Measurements from ENCODE around the gene GUCY1A1. TPM values are rescaled to one million over a fixed set of nuclear protein-coding genes. Genes with fewer than 3 reads are reported as not detected.
"Not testable (repeated sequence)": the region's sequence is repeated elsewhere in the genome, so short reads cannot be mapped to it uniquely, and the experiment has no call there.

GUCY1A1 gene
- total RNA-seq, 1 donor from 2014 or later: 49.1 TPM

GRCh38 chr4:155639704-155640523 lies 26.7 kb upstream of the GUCY1A1 start:
- H3K27ac Mint-ChIP-seq: no peak overlapping the region
- no peaks in the 10 kb centered on the region for H3K36me3 Mint-ChIP-seq
- peaks cover 12% of the 10 kb centered on the region for H3K9me3 Mint-ChIP-seq
- peaks cover 3% of the 10 kb centered on the region for H3K4me1 Mint-ChIP-seq
- DNase-seq (ENCODE audit: low spot score in 2 of 2, unreplicated experiment in 2 of 2): no peak
- H3K27me3 Mint-ChIP-seq (ENCODE audit: low read depth): no peaks in the 10 kb centered on the region
- no peak overlapping the region for H3K4me3 Mint-ChIP-seq
- TF ChIP-seq CTCF (IDR thresholded peaks at IDR 0.05; ENCODE audit: unreplicated experiment): no peak

GRCh38 chr4:155640751-155641150 lies 25.9 kb upstream of the GUCY1A1 start:
- TF ChIP-seq CTCF (IDR thresholded peaks at IDR 0.05; ENCODE audit: unreplicated experiment): no peak
- peaks cover 3% of the 10 kb centered on the region for H3K4me1 Mint-ChIP-seq
- H3K27ac Mint-ChIP-seq: no peak overlapping the region
- no peaks in the 10 kb centered on the region for H3K36me3 Mint-ChIP-seq
- peaks cover 9% of the 10 kb centered on the region for H3K9me3 Mint-ChIP-seq
- no peak overlapping the region for H3K4me3 Mint-ChIP-seq
- H3K27me3 Mint-ChIP-seq (ENCODE audit: low read depth): no peaks in the 10 kb centered on the region
- DNase-seq (ENCODE audit: low spot score in 2 of 2, unreplicated experiment in 2 of 2): no peak

GRCh38 chr4:155643087-155643486 lies 23.6 kb upstream of the GUCY1A1 start:
- no peak for TF ChIP-seq CTCF (IDR thresholded peaks at IDR 0.05; ENCODE audit: unreplicated experiment)
- no peak for DNase-seq (ENCODE audit: low spot score in 2 of 2, unreplicated experiment in 2 of 2)
- peaks cover 3% of the 10 kb centered on the region for H3K4me1 Mint-ChIP-seq
- H3K4me3 Mint-ChIP-seq: no peak overlapping the region
- no peaks in the 10 kb centered on the region for H3K36me3 Mint-ChIP-seq
- peaks cover 6% of the 10 kb centered on the region for H3K9me3 Mint-ChIP-seq
- no peak overlapping the region for H3K27ac Mint-ChIP-seq
- H3K27me3 Mint-ChIP-seq (ENCODE audit: low read depth): no peaks in the 10 kb centered on the region

GRCh38 chr4:155646001-155646400 lies 20.6 kb upstream of the GUCY1A1 start:
- Mint-ChIP-seq H3K4me1 (no peaks in the 10 kb centered on the region), H3K9me3 (peaks cover 8% of the 10 kb centered on the region), H3K27ac (no peak overlapping the region), H3K4me3 (no peak overlapping the region), H3K27me3 (ENCODE audit: low read depth) (no peaks in the 10 kb centered on the region), H3K36me3 (no peaks in the 10 kb centered on the region)
- no peak for TF ChIP-seq CTCF (IDR thresholded peaks at IDR 0.05; ENCODE audit: unreplicated experiment)
- no peak for DNase-seq (ENCODE audit: low spot score in 2 of 2, unreplicated experiment in 2 of 2)

- not testable (repeated sequence) for H3K4me3 Mint-ChIP-seq; H3K36me3 Mint-ChIP-seq; H3K27ac Mint-ChIP-seq; DNase-seq (ENCODE audit: low spot score in 2 of 2, unreplicated experiment in 2 of 2); H3K27me3 Mint-ChIP-seq (ENCODE audit: low read depth); H3K4me1 Mint-ChIP-seq
- peaks cover 11% of the 10 kb centered on the region for H3K9me3 Mint-ChIP-seq
These were observed 15.9 kb upstream of the GUCY1A1 start for GRCh38 chr4:155650785-155651184.

- Mint-ChIP-seq H3K9me3 (peaks cover 28% of the 10 kb centered on the region), H3K36me3 (peaks cover 5% of the 10 kb centered on the region), H3K4me1 (peaks cover 1% of the 10 kb centered on the region), H3K4me3 (no peak overlapping the region), H3K27me3 (ENCODE audit: low read depth) (no peaks in the 10 kb centered on the region), H3K27ac (no peak overlapping the region)
- no peak for DNase-seq (ENCODE audit: low spot score in 2 of 2, unreplicated experiment in 2 of 2)
- TF ChIP-seq CTCF (IDR thresholded peaks at IDR 0.05; ENCODE audit: unreplicated experiment): no peak
These were observed 13.6 kb upstream of the GUCY1A1 start for GRCh38 chr4:155653052-155653451.

All from mesothelial cell of epicardium (in vitro differentiated cells).